K562 treated with DMSO at 1 percent for 48 hours (cell line): ENCODE data around the gene GOLGA6L2. TPM values are rescaled to one million over a fixed set of nuclear protein-coding genes. Genes with fewer than 3 reads are reported as not detected.

Experiments used
- total RNA-seq: library from RNA; unstranded; fragments of 300-600 nt; gene quantifications from 2 replicates; pipeline ENCODE4 v1.2.3, GENCODE V29; 2022; ENCODE audit warnings: low replicate concordance; ENCODE audit errors: extremely low read depth

Gene GOLGA6L2
- not detected in 2 replicates for total RNA-seq

GRCh38 chr15:23447107-23447500 lies at the start of gene GOLGA6L2:
GOLGA6L2 (minus strand) TSS chr15:23447243; CDS start chr15:23447181, 62 bp downstream.

Other genes starting within 250 kb of the GOLGA6L2 start
- gene GOLGA6L26, start 113.0 kb downstream of the GOLGA6L2 start, total RNA-seq = not detected in 2 replicates
- gene GOLGA8S, start 92.5 kb downstream of the GOLGA6L2 start, total RNA-seq = not detected in 2 replicates
- gene MKRN3, start 118.4 kb upstream of the GOLGA6L2 start, total RNA-seq = not detected in 2 replicates
- gene MAGEL2, start 200.6 kb upstream of the GOLGA6L2 start, total RNA-seq = not detected in 2 replicates
- not detected in 2 replicates for gene NDN, start 240.1 kb upstream of the GOLGA6L2 start, total RNA-seq